ENCODE results near the gene PCK1.

PCK1 gene

GRCh38 chr20:57582029-57582378 is 21.1 kb downstream of the PCK1 start:
- no peak overlapping the region for H3K4me3 ChIP-seq (ENCODE audit: low read length)
- no peak for TF ChIP-seq ZNF274 (IDR thresholded peaks at IDR 0.05; ENCODE audit: low read depth, low read length)

- TF ChIP-seq ZNF274 (IDR thresholded peaks at IDR 0.05; ENCODE audit: low read depth, low read length) = no peak
- no peak overlapping the region for H3K4me3 ChIP-seq (ENCODE audit: low read length)
These were observed 21.8 kb downstream of the PCK1 start for GRCh38 chr20:57582432-57583288.

- TF ChIP-seq ZNF274 (IDR thresholded peaks at IDR 0.05; ENCODE audit: low read depth, low read length) = no peak
- H3K4me3 ChIP-seq (ENCODE audit: low read length) = no peak overlapping the region
These were observed 22.7 kb downstream of the PCK1 start for GRCh38 chr20:57583289-57584257.

- no peak for TF ChIP-seq ZNF274 (IDR thresholded peaks at IDR 0.05; ENCODE audit: low read depth, low read length)
- no peak overlapping the region for H3K4me3 ChIP-seq (ENCODE audit: low read length)
These were observed 24.0 kb downstream of the PCK1 start for GRCh38 chr20:57584768-57585461.

- H3K4me3 ChIP-seq (ENCODE audit: low read length) = no peak overlapping the region
- TF ChIP-seq ZNF274 (IDR thresholded peaks at IDR 0.05; ENCODE audit: low read depth, low read length) = no peak
These were observed 24.7 kb downstream of the PCK1 start for GRCh38 chr20:57585466-57586213.

GRCh38 chr20:57586370-57586793 is 25.5 kb downstream of the PCK1 start:
- TF ChIP-seq ZNF274 (IDR thresholded peaks at IDR 0.05; ENCODE audit: low read depth, low read length) = no peak
- no peak overlapping the region for H3K4me3 ChIP-seq (ENCODE audit: low read length)

- no peak overlapping the region for H3K4me3 ChIP-seq (ENCODE audit: low read length)
- TF ChIP-seq ZNF274 (IDR thresholded peaks at IDR 0.05; ENCODE audit: low read depth, low read length) = no peak
These were observed 26.0 kb downstream of the PCK1 start for GRCh38 chr20:57586943-57587277.

- H3K4me3 ChIP-seq (ENCODE audit: low read length) = no peak overlapping the region
- no peak for TF ChIP-seq ZNF274 (IDR thresholded peaks at IDR 0.05; ENCODE audit: low read depth, low read length)
These were observed 26.5 kb downstream of the PCK1 start for GRCh38 chr20:57587278-57587988.

- H3K4me3 ChIP-seq (ENCODE audit: low read length) = no peak overlapping the region
- TF ChIP-seq ZNF274 (IDR thresholded peaks at IDR 0.05; ENCODE audit: low read depth, low read length) = no peak
These were observed 27.1 kb downstream of the PCK1 start for GRCh38 chr20:57587989-57588377.

GRCh38 chr20:57588596-57588995 is 27.7 kb downstream of the PCK1 start:
- no peak for TF ChIP-seq ZNF274 (IDR thresholded peaks at IDR 0.05; ENCODE audit: low read depth, low read length)
- no peak overlapping the region for H3K4me3 ChIP-seq (ENCODE audit: low read length)

- no peak overlapping the region for H3K4me3 ChIP-seq (ENCODE audit: low read length)
- no peak for TF ChIP-seq ZNF274 (IDR thresholded peaks at IDR 0.05; ENCODE audit: low read depth, low read length)
These were observed 28.3 kb downstream of the PCK1 start for GRCh38 chr20:57589123-57589727.

- no peak overlapping the region for H3K4me3 ChIP-seq (ENCODE audit: low read length)
- TF ChIP-seq ZNF274 (IDR thresholded peaks at IDR 0.05; ENCODE audit: low read depth, low read length) = no peak
These were observed 29.0 kb downstream of the PCK1 start for GRCh38 chr20:57589728-57590484.

Measured in GM08714 (cell line).